Measurements from ENCODE around the gene CSRNP3. TPM values are rescaled to one million over a fixed set of nuclear protein-coding genes. Genes with fewer than 3 reads are reported as not detected.

Gene CSRNP3
- total RNA-seq, 1 donor from 2014 or later: 18.4 TPM

- no peak for DNase-seq (ENCODE audit: extremely low spot score, unreplicated experiment)
- H3K27ac Mint-ChIP-seq: no peak overlapping the region
- no peak for TF ChIP-seq CTCF (conservative IDR thresholded peaks at IDR 0.05)
- no peak overlapping the region for H3K4me3 Mint-ChIP-seq
- H3K4me1 Mint-ChIP-seq (ENCODE audit: unreplicated experiment): peaks cover 33% of the 10 kb centered on the region
- peaks cover 3% of the 10 kb centered on the region for H3K36me3 Mint-ChIP-seq
- no peaks in the 10 kb centered on the region for H3K27me3 Mint-ChIP-seq
- H3K9me3 Mint-ChIP-seq: no peaks in the 10 kb centered on the region
Measured at GRCh38 chr2:165633431-165633830, 163.9 kb downstream of the CSRNP3 start.

DNA sequence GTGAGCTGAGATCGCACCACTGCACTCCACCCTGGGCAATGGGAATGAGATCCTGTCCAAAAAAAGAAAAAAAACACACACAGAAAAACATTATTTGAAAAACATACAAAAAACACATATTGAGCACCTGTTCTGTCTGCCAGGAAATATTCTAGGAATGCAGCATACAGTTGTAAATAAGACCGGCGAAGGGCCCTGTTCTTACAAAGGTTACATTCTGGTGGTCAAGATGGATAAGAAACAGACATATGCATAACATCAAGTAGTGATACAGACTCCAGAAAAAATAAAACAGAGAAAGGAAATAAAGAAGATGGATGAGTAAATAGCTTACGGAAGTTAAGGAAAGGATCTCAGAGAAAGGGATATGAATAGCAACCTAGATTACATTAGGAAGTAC, 164.8 kb downstream of the CSRNP3 start:
- H3K4me3 Mint-ChIP-seq: no peak overlapping the region
- H3K4me1 Mint-ChIP-seq (ENCODE audit: unreplicated experiment): peaks cover 30% of the 10 kb centered on the region
- DNase-seq (ENCODE audit: extremely low spot score, unreplicated experiment): no peak
- no peaks in the 10 kb centered on the region for H3K27me3 Mint-ChIP-seq
- peaks cover 3% of the 10 kb centered on the region for H3K36me3 Mint-ChIP-seq
- TF ChIP-seq CTCF (conservative IDR thresholded peaks at IDR 0.05): no peak
- no peaks in the 10 kb centered on the region for H3K9me3 Mint-ChIP-seq
- peak overlapping the region; percentile 32 for H3K27ac Mint-ChIP-seq

GRCh38 chr2:165634855-165635254, 165.4 kb downstream of the CSRNP3 start:
- no peaks in the 10 kb centered on the region for H3K9me3 Mint-ChIP-seq
- peak overlapping the region; percentile 82 for H3K27ac Mint-ChIP-seq
- peak overlapping the region; percentile 54 for H3K4me3 Mint-ChIP-seq
- peaks cover 3% of the 10 kb centered on the region for H3K36me3 Mint-ChIP-seq
- no peaks in the 10 kb centered on the region for H3K27me3 Mint-ChIP-seq
- peaks cover 27% of the 10 kb centered on the region for H3K4me1 Mint-ChIP-seq (ENCODE audit: unreplicated experiment)
- no peak for DNase-seq (ENCODE audit: extremely low spot score, unreplicated experiment)
- TF ChIP-seq CTCF (conservative IDR thresholded peaks at IDR 0.05): no peak

DNA sequence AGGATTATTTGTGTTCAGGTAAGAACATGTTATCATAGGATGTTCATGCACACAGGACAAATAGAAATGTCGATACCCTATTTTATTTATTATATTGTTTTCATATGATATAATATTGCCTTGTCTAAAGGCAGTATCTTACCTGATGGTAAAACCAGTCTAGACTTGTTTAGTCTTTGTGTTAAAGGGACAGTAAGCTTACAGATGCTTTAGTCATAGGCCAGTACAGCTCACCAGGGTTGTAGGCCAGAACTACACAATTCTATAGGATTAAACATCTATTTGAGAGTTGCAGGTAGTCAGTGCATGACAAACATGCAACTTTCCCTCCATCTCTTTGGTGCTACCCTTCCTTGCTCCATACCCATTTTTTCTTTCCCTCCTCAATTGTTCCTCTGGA, 166.0 kb downstream of the CSRNP3 start:
- no peak for DNase-seq (ENCODE audit: extremely low spot score, unreplicated experiment)
- Mint-ChIP-seq H3K4me3 (no peak overlapping the region), H3K9me3 (no peaks in the 10 kb centered on the region), H3K4me1 (ENCODE audit: unreplicated experiment) (peaks cover 26% of the 10 kb centered on the region), H3K36me3 (peaks cover 2% of the 10 kb centered on the region), H3K27ac (no peak overlapping the region), H3K27me3 (no peaks in the 10 kb centered on the region)
- no peak for TF ChIP-seq CTCF (conservative IDR thresholded peaks at IDR 0.05)

DNA sequence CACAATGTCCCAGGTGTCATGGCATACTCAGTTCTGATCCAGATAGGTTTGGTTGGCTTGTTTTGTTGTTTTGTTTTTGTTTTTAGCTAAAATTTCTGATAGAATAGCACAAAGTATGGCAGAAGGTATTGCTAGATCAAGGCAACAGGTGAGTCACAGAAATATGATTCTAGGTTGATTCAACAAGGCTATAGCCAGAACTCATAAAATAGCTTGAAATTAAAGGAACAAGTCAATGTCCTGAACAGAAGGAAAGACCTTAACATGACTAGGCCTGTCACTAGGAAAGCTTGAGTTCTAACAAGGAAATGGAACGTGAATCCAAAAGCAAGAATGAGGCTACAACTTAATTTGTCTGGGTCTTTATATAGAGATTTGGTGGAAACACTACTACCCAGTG, 167.5 kb downstream of the CSRNP3 start:
- DNase-seq (ENCODE audit: extremely low spot score, unreplicated experiment): no peak
- H3K27me3 Mint-ChIP-seq: no peaks in the 10 kb centered on the region
- H3K4me1 Mint-ChIP-seq (ENCODE audit: unreplicated experiment): peaks cover 25% of the 10 kb centered on the region
- no peak overlapping the region for H3K27ac Mint-ChIP-seq
- no peaks in the 10 kb centered on the region for H3K9me3 Mint-ChIP-seq
- TF ChIP-seq CTCF (conservative IDR thresholded peaks at IDR 0.05): no peak
- H3K36me3 Mint-ChIP-seq: no peaks in the 10 kb centered on the region
- H3K4me3 Mint-ChIP-seq: no peak overlapping the region

DNA sequence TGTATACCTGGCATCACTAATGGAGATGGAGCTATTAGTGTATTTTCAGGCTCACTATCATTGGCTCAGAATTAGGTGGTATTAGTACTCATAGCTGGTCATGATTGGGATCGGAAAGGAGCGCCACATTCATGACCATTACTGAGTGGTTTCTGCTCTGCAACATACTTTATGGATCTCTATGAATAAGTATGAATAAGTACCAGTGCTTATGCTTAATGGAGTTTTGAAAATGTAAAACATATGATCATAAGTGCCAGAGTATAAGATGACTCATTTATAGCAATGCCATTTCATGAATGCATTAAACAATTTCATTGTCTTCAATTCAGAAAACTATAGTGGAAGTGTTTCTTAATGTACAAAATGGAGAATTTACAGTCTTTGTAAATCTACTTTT, 167.9 kb downstream of the CSRNP3 start:
- Mint-ChIP-seq H3K9me3 (no peaks in the 10 kb centered on the region), H3K27ac (no peak overlapping the region), H3K4me1 (ENCODE audit: unreplicated experiment) (peaks cover 25% of the 10 kb centered on the region), H3K4me3 (no peak overlapping the region), H3K27me3 (no peaks in the 10 kb centered on the region), H3K36me3 (no peaks in the 10 kb centered on the region)
- no peak for TF ChIP-seq CTCF (conservative IDR thresholded peaks at IDR 0.05)
- no peak for DNase-seq (ENCODE audit: extremely low spot score, unreplicated experiment)
